D721Med (cell line): ENCODE measurements around the gene WARS2.

Experiments used
- DNase-seq: peaks from one replicate; pipeline ENCODE4 v3.0.0; 2011; ENCODE audit warnings: low spot score; ENCODE audit not compliant: insufficient read length
- FAIRE-seq: peaks from 2 replicates; lab custom pipeline; 2011; peaks lifted over from hg19 to GRCh38; lab: Jason Lieb, UNC
- CTCF ChIP-seq: IDR thresholded peaks from 2 replicates; pipeline ENCODE4 v1.5.1; 2012; ENCODE audit warnings: mild to moderate bottlenecking, control low read depth; ENCODE audit not compliant: insufficient read depth; ENCODE audit errors: missing control alignments

The WARS2 gene

DNA sequence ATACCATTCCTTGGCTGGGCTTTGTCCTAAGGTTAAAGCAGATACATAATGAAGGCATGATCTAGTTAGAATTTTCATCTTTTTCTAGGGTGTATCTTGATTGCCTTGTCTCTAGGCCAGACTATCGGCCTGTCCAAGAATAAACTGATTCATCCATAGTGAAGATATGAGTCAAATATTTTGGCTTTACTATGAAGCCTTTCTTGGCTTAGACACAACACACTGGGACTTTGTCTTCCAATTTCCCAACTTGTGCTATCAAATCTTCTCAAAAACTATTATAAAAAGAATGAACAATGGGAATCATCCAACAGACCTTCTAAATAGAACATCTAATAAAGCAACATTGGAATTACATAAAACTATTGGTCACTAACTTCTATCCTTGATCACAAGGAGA, 64.8 kb downstream of the WARS2 start:
- DNase-seq (no peak), FAIRE-seq (no peak)
- TF ChIP-seq CTCF, result no peak

GRCh38 chr1:119071321-119071720, 69.1 kb downstream of the WARS2 start:
- TF ChIP-seq CTCF, result no peak
- no peak for FAIRE-seq
- no peak for DNase-seq

GRCh38 chr1:119069682-119070081, 70.8 kb downstream of the WARS2 start:
- FAIRE-seq, result no peak
- TF ChIP-seq CTCF, result no peak
- DNase-seq, result no peak

DNA sequence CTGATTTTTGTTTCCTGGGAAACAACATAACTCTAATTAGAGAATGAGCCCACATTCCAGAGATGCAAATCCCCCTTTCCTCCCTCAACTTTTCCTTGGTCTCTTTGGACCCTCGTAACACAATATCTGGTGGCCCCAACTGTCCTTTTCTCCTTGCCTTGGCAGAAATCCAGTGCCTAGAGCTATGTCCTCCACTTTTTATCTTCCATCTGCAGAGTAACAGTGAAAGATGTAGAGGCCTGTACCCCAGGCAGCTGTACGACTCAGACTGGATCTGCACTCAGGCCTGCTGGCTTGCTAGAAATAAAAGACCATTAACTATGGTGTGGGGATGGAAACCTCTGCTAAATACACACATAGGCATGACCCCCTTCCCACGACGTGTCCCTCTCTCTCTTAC, 72.0 kb downstream of the WARS2 start:
- FAIRE-seq, result no peak

GRCh38 chr1:119061700-119062099, 78.8 kb downstream of the WARS2 start:
- no peak for DNase-seq
- no peak for FAIRE-seq
- no peak for TF ChIP-seq CTCF

More for the DNA sequence above, 72.0 kb downstream of the WARS2 start:
- DNase-seq, result no peak
- no peak for TF ChIP-seq CTCF

GRCh38 chr1:119055568-119055967, 84.9 kb downstream of the WARS2 start:
- FAIRE-seq (no peak), DNase-seq (no peak)
- TF ChIP-seq CTCF, result no peak

- DNase-seq, result no peak
- no peak for TF ChIP-seq CTCF
- FAIRE-seq, result no peak
These were observed 86.5 kb downstream of the WARS2 start for GRCh38 chr1:119053917-119054316.
